Vagina (tissue), 2 donors: Measurements from ENCODE around the gene DEFB131A.
"Not testable (repeated sequence)": the region's sequence is repeated elsewhere in the genome, so short reads cannot be mapped to it uniquely, and the experiment has no call there.

Source experiments
- CTCF ChIP-seq, 3 experiments: fragments of 450-650 bp in 2 of 3; fragments of 200-600 bp in 1 of 3; sonication (generic) in 1 of 3; IDR thresholded peaks; one replicate each; pipeline ENCODE4 v1.5.1; 2017 to 2019; ENCODE audit warnings: antibody characterized with exemption in 3 of 3, mild to moderate bottlenecking in 2 of 3, moderate library complexity in 2 of 3
- POLR2A ChIP-seq, 2 donors: fragments of 450-650 bp; IDR thresholded peaks; one replicate each; pipeline ENCODE4 v1.6.1; 2017; ENCODE audit warnings: antibody characterized with exemption in 2 of 2, mild to moderate bottlenecking in 2 of 2, moderate library complexity in 2 of 2

GRCh38 chr4:9436728-9437127, 7.5 kb upstream of the DEFB131A start:
- TF ChIP-seq CTCF, POLR2A (IDR thresholded peaks at IDR 0.05): not testable (repeated sequence)
